Measurements from ENCODE around the gene CLEC4M. TPM values are rescaled to one million over a fixed set of nuclear protein-coding genes. Genes with fewer than 3 reads are reported as not detected.

Gene CLEC4M
- total and polyA plus RNA-seq, 2 of the 8 experiments (the other 6 are each of a cell fraction or from before 2014, with no cell fraction given) = not detected

DNA sequence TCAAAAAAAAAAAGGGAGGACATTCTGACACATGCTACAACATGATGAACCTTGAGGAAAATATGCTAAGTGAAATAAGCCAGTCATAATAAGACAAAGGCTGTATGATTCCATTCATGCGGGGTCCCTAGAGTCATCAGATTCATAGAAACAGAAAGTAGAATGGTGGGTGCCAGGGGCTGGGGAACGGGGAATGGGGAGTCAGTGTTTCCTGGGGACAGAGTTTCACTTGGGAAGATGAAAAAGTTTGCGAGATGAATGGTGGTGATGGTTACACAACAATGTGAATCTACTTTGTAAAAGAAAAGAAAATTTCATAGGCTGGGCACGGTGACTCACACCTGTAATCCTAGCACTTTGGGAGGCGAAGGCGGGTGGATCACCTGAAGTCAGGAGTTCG lies 25.0 kb upstream of the CLEC4M start:
- Histone ChIP-seq H3K9me3 (ENCODE audit: insufficient read depth in 2 of 2, low read depth in 1 of 2, low read length in 1 of 2) (no peaks in the 10 kb centered on the region; a peak in 1 of 4 replicates), H3K14ac (ENCODE audit: insufficient read length) (no peak overlapping the region), H3K27me3 (replicated peaks in 1 of 4; ENCODE audit: control insufficient read depth in 3 of 4, extremely low read depth in 1 of 4, insufficient read depth in 3 of 4, low read length in 3 of 4) (peaks cover 0 to 3% (median under 1%) of the 10 kb centered on the region in 4 experiments; a peak in 4 of 7 replicates), H3K18ac (ENCODE audit: extremely low read depth, low read length) (no peak overlapping the region), H2BK12ac (ENCODE audit: low read depth, low read length) (no peak overlapping the region), H3K79me2 (ENCODE audit: control insufficient read depth in 1 of 2, insufficient read depth in 2 of 2, low read length in 2 of 2) (no peaks in the 10 kb centered on the region), H4K91ac (replicated peaks; ENCODE audit: insufficient read length, low read length) (no peak overlapping the region), H2BK5ac (ENCODE audit: low read depth, low read length) (no peak overlapping the region), H2AFZ (ENCODE audit: low read length) (no peak overlapping the region), H2BK20ac (ENCODE audit: low read length) (no peak overlapping the region), H3K23me2 (ENCODE audit: low read depth, low read length) (no peaks in the 10 kb centered on the region), H3K79me1 (ENCODE audit: low read depth, low read length) (no peaks in the 10 kb centered on the region), H4K8ac (ENCODE audit: extremely low read depth, insufficient read depth, low read length) (no peak overlapping the region), H2BK15ac (ENCODE audit: low read length) (no peak overlapping the region), H4K5ac (ENCODE audit: insufficient read length, low read depth, low read length) (no peak overlapping the region), H3K4me2 (ENCODE audit: insufficient read depth in 1 of 2, low read depth in 2 of 2, low read length in 2 of 2) (no peak overlapping the region), H2BK120ac (replicated peaks; ENCODE audit: low read depth, low read length) (no peak overlapping the region), H3K4ac (replicated peaks; ENCODE audit: insufficient read length, low read depth, low read length) (no peak overlapping the region), H3K36me3 (ENCODE audit: control insufficient read depth in 2 of 4, insufficient read depth in 4 of 4, low read length in 3 of 4) (no peaks in the 10 kb centered on the region), H2AK5ac (ENCODE audit: low read depth, low read length) (no peak overlapping the region), H3K4me3 (ENCODE audit: extremely low read depth in 1 of 4, insufficient read depth in 2 of 4, low read depth in 3 of 4, low read length in 4 of 4) (no peak overlapping the region), H3K4me1 (replicated peaks in 1 of 4; ENCODE audit: control insufficient read depth in 3 of 4, insufficient read depth in 4 of 4, low read length in 3 of 4) (peaks cover 0 to 3% (median 0%) of the 10 kb centered on the region in 4 experiments; a peak in 1 of 7 replicates), H3K23ac (ENCODE audit: insufficient read length) (no peak overlapping the region), H3K9ac (replicated peaks in 1 of 4; ENCODE audit: extremely low read depth in 1 of 4, low read depth in 3 of 4, low read length in 3 of 4) (no peak overlapping the region), H3K27ac (ENCODE audit: low read depth, low read length) (no peak overlapping the region), H4K20me1 (replicated peaks in 1 of 2; ENCODE audit: control insufficient read depth in 1 of 2, insufficient read depth in 2 of 2, low read length in 2 of 2) (no peaks in the 10 kb centered on the region), H3K56ac (replicated peaks; ENCODE audit: insufficient read length, low read depth, low read length) (no peak overlapping the region)
- 86% methylated on average over 7 of the region's 7 CpGs; no CpG with 5 or more reads in 1 of the 2 experiments for WGBS, 2 experiments (ENCODE audit: extremely low coverage in 1 of 2, insufficient coverage in 1 of 2, insufficient read length in 1 of 2, insufficient replicate concordance in 2 of 2, low coverage in 1 of 2, low lambda C conversion rate in 2 of 2, missing lambda C conversion rate in 1 of 2)
- ChIA-PET POLR2A (ENCODE audit: partially characterized antibody) (no interaction called here), CTCF (ENCODE audit: partially characterized antibody) (interaction anchor here (1.5 kb wide), 3 partner anchors 11 to 58 kb away, joined by 3 to 4 read pairs (median 3); partner anchors contain the start of gene TRAPPC5)
- DNase-seq (ENCODE audit: low read depth in 1 of 2, low spot score in 2 of 2) = no peak
- FAIRE-seq = no peak
- TF ChIP-seq TAF1 (IDR thresholded peaks at IDR 0.05; ENCODE audit: low read depth, low read length) (no peak), RXRA (IDR thresholded peaks at IDR 0.05; ENCODE audit: insufficient read depth, low read depth, low read length) (no peak), KDM4A (IDR thresholded peaks at IDR 0.05; ENCODE audit: low read depth, low read length, severe bottlenecking) (no peak), TAF7 (optimal IDR thresholded peaks at IDR 0.05; ENCODE audit: borderline replicate concordance, low read depth, low read length) (no peak), SP2 (IDR thresholded peaks at IDR 0.05; ENCODE audit: low read length) (no peak), RNF2 (IDR thresholded peaks at IDR 0.05; ENCODE audit: borderline replicate concordance, low read depth, low read length, missing control alignments, poor library complexity, severe bottlenecking) (no peak), CBX8 (IDR thresholded peaks at IDR 0.05; ENCODE audit: borderline replicate concordance, low read depth, low read length) (no peak), BACH1 (IDR thresholded peaks at IDR 0.05; ENCODE audit: low read length) (no peak)
- TF ChIP-seq, protein P1, sequence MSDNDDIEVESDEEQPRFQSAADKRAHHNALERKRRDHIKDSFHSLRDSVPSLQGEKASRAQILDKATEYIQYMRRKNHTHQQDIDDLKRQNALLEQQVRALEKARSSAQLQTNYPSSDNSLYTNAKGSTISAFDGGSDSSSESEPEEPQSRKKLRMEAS (IDR thresholded peaks at IDR 0.05) = no peak

Data from H1 (cell line).